IMR-90 (cell line): ENCODE results near the gene ADAMTSL2.

Experiments used
- CEBPB ChIP-seq: IDR thresholded peaks from 2 replicates; pipeline ENCODE4 v1.6.1; 2012; ENCODE audit warnings: low read depth, low read length, improper control_type of control experiment
- CHD1 ChIP-seq: IDR thresholded peaks from 2 replicates; pipeline ENCODE4 v1.6.1; 2012; ENCODE audit warnings: low read depth, low read length, improper control_type of control experiment
- FOS ChIP-seq: fragments of 150-350 bp; IDR thresholded peaks from 2 replicates; pipeline ENCODE4 v1.6.1; 2016; ENCODE audit warnings: low read depth, low read length
- MAFK ChIP-seq: IDR thresholded peaks from 2 replicates; pipeline ENCODE4 v1.6.1; 2012; ENCODE audit warnings: low read depth, low read length, improper control_type of control experiment
- MAZ ChIP-seq: IDR thresholded peaks from 2 replicates; pipeline ENCODE4 v1.6.1; 2012; ENCODE audit warnings: low read depth, mild to moderate bottlenecking, low read length, improper control_type of control experiment, moderate library complexity, borderline replicate concordance
- POLR2A ChIP-seq: IDR thresholded peaks from 2 replicates; pipeline ENCODE4 v1.6.1; 2012; ENCODE audit warnings: mild to moderate bottlenecking, low read depth, low read length
- RAD21 ChIP-seq: IDR thresholded peaks from 2 replicates; pipeline ENCODE4 v1.6.1; 2012; ENCODE audit warnings: low read length, improper control_type of control experiment
- RCOR1 ChIP-seq: IDR thresholded peaks from 2 replicates; pipeline ENCODE4 v1.6.1; 2012; ENCODE audit warnings: mild to moderate bottlenecking, low read length, improper control_type of control experiment; ENCODE audit not compliant: insufficient replicate concordance
- SMC3 ChIP-seq: fragments of 150-350 bp; IDR thresholded peaks from 2 replicates; pipeline ENCODE4 v1.6.1; 2016; ENCODE audit warnings: low read depth, mild to moderate bottlenecking, antibody characterized with exemption, low read length, moderate library complexity
- TF ChIP-seq, protein P1 (sequence below): conservative IDR thresholded peaks from 2 replicates; pipeline ENCODE4 v1.5.1; 2012; ENCODE audit warnings: mild to moderate bottlenecking, low read depth, low read length, improper control_type of control experiment
- TF ChIP-seq, protein P2 (sequence below): fragments of 150-350 bp; IDR thresholded peaks from 2 replicates; pipeline ENCODE4 v1.6.1; 2017; ENCODE audit warnings: mild to moderate bottlenecking, antibody characterized with exemption, low read length, low read depth
- TF ChIP-seq, protein P3 (sequence below): fragments of 150-350 bp; IDR thresholded peaks from 2 replicates; pipeline ENCODE4 v1.6.1; 2016; ENCODE audit warnings: low read depth, mild to moderate bottlenecking, low read length, moderate library complexity, borderline replicate concordance

DNA sequence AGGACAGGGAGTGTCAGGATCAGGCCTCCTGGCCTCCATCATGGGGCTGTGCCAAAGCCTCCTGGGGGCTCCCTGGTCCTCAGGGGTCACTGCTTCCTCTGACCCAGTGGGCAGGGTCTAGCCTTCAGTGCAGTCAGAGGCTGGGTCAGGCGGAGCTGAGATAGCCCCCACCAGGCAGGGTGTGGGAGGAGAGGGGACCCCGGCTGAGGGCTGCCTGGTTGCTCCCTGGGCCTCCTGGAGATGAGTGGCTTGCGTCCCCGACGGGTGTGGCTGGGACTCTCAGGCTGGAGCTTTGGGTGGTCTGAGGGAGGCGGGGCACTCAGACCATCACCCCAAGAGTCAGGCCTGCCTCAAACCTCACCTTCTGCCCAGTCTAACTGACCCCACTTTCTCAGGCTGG, 53.0 kb downstream of the ADAMTSL2 start:
- TF ChIP-seq, protein P1, sequence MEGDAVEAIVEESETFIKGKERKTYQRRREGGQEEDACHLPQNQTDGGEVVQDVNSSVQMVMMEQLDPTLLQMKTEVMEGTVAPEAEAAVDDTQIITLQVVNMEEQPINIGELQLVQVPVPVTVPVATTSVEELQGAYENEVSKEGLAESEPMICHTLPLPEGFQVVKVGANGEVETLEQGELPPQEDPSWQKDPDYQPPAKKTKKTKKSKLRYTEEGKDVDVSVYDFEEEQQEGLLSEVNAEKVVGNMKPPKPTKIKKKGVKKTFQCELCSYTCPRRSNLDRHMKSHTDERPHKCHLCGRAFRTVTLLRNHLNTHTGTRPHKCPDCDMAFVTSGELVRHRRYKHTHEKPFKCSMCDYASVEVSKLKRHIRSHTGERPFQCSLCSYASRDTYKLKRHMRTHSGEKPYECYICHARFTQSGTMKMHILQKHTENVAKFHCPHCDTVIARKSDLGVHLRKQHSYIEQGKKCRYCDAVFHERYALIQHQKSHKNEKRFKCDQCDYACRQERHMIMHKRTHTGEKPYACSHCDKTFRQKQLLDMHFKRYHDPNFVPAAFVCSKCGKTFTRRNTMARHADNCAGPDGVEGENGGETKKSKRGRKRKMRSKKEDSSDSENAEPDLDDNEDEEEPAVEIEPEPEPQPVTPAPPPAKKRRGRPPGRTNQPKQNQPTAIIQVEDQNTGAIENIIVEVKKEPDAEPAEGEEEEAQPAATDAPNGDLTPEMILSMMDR, result no peak
- TF ChIP-seq FOS, result no peak
- no peak for TF ChIP-seq SMC3
- no peak for TF ChIP-seq CEBPB
- no peak for TF ChIP-seq MAZ
- TF ChIP-seq, protein P2, sequence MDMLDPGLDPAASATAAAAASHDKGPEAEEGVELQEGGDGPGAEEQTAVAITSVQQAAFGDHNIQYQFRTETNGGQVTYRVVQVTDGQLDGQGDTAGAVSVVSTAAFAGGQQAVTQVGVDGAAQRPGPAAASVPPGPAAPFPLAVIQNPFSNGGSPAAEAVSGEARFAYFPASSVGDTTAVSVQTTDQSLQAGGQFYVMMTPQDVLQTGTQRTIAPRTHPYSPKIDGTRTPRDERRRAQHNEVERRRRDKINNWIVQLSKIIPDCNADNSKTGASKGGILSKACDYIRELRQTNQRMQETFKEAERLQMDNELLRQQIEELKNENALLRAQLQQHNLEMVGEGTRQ, result no peak
- TF ChIP-seq MAFK, result no peak
- TF ChIP-seq POLR2A, result no peak
- TF ChIP-seq RAD21, result no peak
- no peak for TF ChIP-seq RCOR1
- TF ChIP-seq CHD1, result no peak
- TF ChIP-seq, protein P3, sequence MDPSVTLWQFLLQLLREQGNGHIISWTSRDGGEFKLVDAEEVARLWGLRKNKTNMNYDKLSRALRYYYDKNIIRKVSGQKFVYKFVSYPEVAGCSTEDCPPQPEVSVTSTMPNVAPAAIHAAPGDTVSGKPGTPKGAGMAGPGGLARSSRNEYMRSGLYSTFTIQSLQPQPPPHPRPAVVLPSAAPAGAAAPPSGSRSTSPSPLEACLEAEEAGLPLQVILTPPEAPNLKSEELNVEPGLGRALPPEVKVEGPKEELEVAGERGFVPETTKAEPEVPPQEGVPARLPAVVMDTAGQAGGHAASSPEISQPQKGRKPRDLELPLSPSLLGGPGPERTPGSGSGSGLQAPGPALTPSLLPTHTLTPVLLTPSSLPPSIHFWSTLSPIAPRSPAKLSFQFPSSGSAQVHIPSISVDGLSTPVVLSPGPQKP, result no peak
